HG02970 (cell line): ENCODE measurements around the gene PDZRN3.

Source experiments
- ATAC-seq: cut with Tn5 transposase; IDR thresholded peaks from one replicate; pipeline ENCODE4 v1.9.1; 2021; ENCODE audit warnings: mild to moderate bottlenecking, moderate library complexity, moderate number of reproducible peaks; ENCODE audit not compliant: unreplicated experiment, low FRiP score

The PDZRN3 gene

DNA sequence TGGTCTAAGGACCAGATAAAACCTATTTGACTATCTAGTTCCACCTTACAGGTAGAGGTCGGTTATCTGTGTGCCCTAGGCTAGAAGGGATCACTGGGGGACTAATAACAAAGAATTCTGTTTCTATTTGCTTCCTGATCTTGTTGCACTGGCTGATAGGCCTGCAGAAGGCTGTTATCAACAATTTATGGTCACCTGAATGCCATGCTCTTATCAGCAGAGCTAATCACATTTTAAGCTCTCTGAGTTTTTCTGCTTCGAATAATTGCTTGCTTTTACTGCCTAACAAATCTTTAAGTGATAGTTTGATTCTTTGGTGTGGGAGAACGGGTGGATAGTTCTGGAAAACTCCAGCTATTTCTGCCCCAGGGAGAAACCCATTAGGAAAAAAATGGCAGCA, 263.1 kb downstream of the PDZRN3 start:
- ATAC-seq, result no peak

DNA sequence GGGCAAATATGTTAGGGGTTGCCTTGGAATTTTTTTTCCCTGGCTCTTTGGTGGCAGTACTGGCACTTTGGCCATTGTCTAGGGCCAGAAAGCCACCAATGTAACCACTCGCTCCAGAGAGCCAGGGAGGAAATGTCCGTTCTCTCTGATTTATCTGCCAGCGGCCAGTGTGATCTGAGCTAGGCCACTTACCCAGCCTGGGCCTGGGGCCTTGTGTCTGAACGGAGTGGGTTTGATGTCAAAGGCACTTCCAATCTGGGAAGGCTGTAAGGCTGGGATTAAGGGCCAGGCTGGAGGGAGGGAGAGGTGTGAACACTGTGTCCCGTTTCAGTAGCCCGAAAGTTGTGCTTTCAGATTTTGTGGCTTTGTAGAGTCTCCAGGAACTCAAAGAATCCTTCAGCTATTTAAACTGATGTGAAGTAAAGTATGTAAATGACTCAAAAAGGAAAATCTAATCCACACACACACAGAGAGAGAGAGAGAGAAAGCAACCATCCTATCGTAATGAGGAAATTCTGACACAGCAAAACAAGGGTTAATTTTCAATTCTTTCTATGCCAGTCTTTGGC, 271.0 kb downstream of the PDZRN3 start:
- no peak for ATAC-seq

GRCh38 chr3:73352841-73353645, 271.7 kb downstream of the PDZRN3 start:
- no peak for ATAC-seq

DNA sequence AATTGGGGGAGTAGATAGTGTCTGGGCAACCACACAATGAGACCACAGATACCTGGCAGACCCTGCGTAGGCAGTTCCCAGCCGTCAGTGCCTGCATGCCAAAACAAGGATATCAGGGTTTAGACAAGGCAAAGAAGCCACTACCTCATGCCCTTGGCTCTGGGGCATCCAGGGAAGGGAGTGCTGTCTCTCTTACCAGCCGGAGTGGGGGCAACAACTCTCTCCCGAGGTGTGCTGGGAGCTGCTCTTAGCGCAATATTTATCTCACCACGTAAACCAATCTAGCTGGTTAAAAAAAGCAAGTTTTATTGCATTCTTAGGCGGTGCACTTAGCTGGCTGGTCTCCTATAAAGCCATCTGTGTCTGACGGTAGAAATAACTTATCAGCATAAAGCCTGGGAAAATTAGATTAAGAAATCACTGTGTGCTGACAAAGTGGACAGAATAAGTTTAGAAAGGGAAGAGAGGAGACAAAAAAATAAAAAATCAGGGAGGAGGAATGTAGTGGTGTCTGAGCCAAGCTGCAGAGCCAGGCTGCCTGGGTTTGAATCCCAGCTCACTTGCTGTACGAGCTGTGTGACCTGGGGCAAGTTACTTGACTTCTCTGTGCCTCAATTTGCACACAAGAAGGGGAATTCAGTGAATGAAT, 273.2 kb downstream of the PDZRN3 start:
- no peak for ATAC-seq

DNA sequence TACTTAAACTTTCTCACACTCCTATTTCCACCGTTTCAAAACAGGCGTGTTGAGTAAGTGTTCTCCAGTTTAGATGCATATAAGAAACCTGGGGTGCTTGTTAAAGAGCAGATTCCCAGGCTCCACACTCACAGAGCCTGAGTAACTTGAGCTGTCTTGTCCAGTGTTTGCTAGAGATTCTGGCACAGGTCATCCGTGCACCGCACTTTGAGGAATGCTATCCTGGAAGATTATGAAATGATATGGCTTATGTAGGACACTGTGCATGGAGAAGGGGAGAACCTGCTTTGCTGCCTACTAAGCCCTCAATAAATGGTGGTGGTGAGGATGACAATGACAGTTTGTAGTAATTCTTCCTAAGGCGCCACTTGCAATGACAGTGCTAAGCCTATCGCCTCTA, 273.7 kb downstream of the PDZRN3 start:
- no peak for ATAC-seq

DNA sequence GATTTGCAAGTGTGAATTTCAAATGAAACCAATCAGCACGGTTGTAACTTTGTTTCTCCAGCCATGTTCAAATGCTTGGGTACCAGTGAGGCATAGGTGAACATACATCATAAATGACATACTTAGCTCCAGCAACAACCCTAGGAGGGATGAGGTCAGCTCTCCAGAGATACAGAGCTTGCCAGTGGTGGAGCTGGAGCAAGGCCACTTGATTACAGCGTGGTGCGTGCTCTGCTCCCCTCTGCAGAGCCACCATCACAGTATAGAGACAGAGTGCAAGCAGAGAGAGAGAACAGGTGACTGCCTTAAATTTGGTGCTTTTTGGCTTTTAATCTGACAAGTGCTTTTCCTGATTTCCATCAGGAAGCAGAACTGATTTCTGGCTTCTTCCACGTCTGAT, 275.1 kb downstream of the PDZRN3 start:
- no peak for ATAC-seq

DNA sequence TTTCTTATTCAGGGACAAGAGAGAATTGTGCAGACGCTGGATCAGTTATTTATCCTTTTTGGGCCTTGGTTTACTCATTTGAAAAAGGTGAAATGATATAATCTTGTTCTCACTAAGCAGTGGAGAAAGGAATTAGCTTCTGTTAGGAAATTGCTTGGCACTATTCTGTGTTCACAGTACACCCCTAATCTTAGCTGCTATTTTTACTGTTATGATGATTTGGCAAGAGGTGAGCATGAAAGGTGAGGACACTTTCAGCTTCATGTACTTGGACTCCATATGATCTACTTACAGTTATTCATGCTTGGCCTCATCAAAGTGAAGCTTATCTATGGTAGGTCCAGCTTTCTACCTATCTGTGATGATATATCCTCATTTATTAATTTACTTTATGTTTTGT, 282.7 kb downstream of the PDZRN3 start:
- no peak for ATAC-seq

DNA sequence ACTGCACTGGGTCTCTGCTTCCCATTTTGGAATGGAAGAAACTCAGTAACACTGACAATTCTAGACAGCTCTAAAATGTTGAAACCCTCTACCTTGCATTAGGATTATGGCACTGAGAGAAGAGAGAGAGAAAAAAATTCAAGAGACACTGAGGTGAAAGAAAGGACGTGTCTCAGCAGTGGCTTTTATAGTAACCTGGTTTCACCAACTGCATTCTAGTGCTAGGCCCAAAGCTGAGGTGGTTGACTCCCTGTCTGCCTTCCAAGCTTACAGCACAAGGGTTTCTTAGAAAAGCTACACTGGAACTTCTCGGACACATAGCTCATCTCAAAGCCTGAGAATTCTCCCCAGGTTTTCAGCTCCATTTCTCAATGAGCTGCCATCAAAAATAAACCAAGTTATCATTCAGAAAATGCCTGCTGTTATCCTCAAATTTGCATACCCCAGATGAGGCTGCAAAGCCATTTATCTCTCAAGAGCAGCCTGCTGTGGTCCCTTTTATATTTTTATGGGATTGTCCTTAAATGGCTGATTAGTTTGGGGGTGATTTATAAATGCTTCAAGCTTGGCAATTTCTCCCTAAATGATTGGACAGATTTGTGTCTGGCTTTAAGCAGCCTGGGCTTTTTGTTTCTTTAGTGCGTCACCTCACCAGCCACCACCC, 283.3 kb downstream of the PDZRN3 start:
- no peak for ATAC-seq

GRCh38 chr3:73332558-73332957, 292.2 kb downstream of the PDZRN3 start:
- no peak for ATAC-seq
